Tibial nerve (tissue), 4 donors: ENCODE results near the gene OR1S1.

Experiments
- CTCF ChIP-seq, 5 experiments: fragments of 200-600 bp in 3 of 5; fragments of 450-650 bp in 2 of 5; sonication (generic) in 3 of 5; IDR thresholded peaks; one replicate each; pipeline ENCODE4 v1.5.1; 2016 to 2019; ENCODE audit warnings: antibody characterized with exemption in 5 of 5, mild to moderate bottlenecking in 3 of 5, moderate library complexity in 2 of 5
- EP300 ChIP-seq, 2 donors: sonication (generic); formaldehyde crosslinking; IDR thresholded peaks; one replicate each; pipeline ENCODE4 v1.6.1; 2017; ENCODE audit warnings: antibody characterized with exemption in 2 of 2, mild to moderate bottlenecking in 1 of 2
- POLR2A ChIP-seq, 2 donors: fragments of 450-650 bp; IDR thresholded peaks; one replicate each; pipeline ENCODE4 v1.6.1; 2017; ENCODE audit warnings: antibody characterized with exemption in 2 of 2, mild to moderate bottlenecking in 2 of 2, moderate library complexity in 2 of 2

- TF ChIP-seq CTCF (IDR thresholded peaks at IDR 0.05) (no peak), POLR2A (IDR thresholded peaks at IDR 0.05) (no peak), EP300 (IDR thresholded peaks at IDR 0.05) (no peak)
Observed at GRCh38 chr11:58193391-58193790, 19.1 kb upstream of the OR1S1 start.
